ENCODE results near the gene VPS51.
"Not testable (repeated sequence)": the region's sequence is repeated elsewhere in the genome, so short reads cannot be mapped to it uniquely, and the experiment has no call there.

VPS51 gene

GRCh38 chr11:65136515-65137096 is 40.6 kb downstream of the VPS51 start:
- DNase-seq = no peak

- DNase-seq = no peak
Observed at GRCh38 chr11:65141896-65142494, 46.0 kb downstream of the VPS51 start.

DNA sequence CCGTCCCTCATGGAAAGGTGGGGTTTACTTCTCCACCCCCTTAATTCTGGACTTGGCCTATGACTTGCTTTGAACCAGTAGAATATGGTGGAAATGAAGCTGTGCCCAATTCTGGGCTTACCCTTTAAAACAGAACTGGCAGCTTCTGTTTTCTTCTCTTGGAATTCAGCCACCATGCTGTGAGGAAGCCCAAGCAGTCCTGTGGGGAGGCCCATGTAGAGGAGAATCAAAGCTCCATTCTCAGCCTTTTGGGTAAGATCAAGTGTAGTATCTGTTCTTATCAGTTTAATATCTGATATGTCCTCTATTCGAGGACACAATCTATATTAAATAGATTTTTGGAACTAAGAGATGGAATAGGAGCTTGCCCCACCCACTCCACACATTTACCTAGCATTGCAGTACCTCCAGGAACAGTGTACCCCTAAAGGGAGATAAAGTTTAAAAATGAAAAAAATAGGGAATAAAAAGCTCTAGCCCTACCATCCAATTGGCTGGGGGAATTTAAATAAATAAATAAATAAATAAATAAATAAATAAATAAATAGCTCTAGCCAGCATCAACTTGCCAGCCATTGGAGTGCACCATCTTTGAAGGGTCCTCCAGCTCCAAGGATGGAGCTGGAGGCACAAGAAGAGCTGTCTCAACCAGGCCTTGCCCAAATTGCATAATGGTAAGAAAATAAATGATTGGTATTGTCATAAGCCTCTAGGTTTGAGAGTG is 51.5 kb downstream of the VPS51 start:
- DNase-seq = no peak

- no peak for DNase-seq
Observed at GRCh38 chr11:65148657-65149056, 52.6 kb downstream of the VPS51 start.

DNA sequence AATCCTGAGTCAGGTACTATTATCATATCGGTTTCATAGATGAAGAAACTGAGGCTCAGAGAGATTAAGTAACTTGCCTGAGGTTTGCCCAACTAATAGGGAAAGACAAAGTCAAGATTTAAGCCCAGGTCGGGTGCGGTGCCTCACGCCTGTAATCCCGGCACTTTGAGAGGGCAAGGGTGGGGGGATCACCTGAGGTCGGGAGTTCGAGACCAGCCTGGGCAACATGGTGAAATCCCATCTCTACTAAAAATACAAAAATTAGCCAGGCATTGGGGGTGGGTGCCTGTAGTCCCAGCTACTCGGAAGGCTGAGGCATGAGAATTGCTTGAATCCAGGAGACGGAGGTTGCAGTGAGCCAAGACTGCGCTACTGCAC is 54.1 kb downstream of the VPS51 start:
- DNase-seq = not testable (repeated sequence)

GRCh38 chr11:65150509-65151299 is 54.7 kb downstream of the VPS51 start:
- no peak for DNase-seq

DNA sequence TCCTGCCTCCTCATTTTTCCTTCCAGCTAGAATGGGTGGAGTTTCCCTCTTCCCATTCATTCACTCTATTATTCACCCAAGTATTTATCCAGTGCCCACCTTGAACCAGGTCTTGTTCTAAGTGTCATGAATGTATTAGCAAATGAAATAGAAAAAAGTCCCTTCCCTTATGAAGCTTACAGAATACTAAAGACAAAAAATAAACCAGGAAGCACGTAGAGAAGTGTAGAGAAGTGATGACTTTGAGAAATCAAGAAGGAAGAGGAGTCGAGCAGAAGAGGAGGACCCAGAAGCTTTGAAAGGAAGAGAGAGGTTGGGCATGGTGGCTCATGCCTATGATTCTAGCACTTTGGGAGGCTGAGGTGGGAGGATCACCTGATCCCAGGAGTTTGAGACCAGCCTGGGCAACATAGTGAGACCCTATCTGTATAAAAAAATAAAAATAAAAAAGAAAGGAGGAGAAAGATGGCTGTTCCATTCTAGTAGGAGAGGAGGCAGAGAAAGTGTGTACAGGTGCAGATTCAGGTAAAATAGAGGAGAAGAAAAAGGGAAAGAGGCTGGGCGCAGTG is 55.4 kb downstream of the VPS51 start:
- no peak for DNase-seq

DNA sequence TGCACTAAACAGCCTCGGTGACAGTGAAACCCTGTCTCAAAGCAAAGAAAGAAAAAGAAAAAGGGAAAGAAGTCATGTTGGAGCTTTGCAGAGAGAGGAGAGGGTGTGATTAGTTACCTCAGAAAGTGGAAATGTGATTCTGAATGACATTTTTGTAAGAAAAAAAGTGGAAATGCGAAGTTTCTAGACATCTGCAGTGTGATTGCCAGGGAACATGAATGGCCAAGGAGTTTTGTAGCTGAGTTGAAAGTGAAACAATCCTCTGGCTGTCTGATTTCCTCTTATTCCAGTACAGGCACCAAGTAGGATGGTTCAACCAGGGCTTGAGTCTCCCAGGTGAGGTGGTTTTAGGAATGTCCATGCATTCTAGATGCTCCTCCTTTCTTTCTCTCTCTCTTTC is 56.1 kb downstream of the VPS51 start:
- DNase-seq = no peak

GRCh38 chr11:65156256-65156655 is 60.2 kb downstream of the VPS51 start:
- DNase-seq = no peak

- no peak for DNase-seq
Observed at GRCh38 chr11:65156926-65157325, 60.9 kb downstream of the VPS51 start.

- no peak for DNase-seq
Observed at GRCh38 chr11:65157336-65157735, 61.3 kb downstream of the VPS51 start.

GRCh38 chr11:65159012-65159411 is 63.0 kb downstream of the VPS51 start:
- DNase-seq = no peak

DNA sequence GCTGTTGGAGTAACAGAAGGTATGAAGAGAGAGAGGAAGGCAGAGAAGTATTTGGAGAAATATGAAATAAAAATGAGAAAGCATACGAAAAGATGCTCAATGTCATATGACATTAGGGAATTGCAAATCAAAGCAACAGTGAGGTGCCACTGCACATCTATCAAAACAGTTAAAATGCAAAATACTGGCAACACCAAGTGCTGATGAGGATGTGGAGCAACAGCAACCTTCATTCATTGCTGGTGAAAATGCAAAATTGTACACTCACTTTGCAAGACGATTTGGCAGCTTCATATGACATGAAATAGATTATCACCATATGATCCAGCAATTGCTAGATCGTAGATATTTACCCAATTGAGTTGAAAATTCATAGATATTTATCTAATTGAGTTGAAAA is 64.6 kb downstream of the VPS51 start:
- no peak for DNase-seq
